SKM-1 (cell line): Measurements from ENCODE around the gene CRB1.

Experiments used
- DNase-seq: peaks from one replicate; lab custom pipeline; 2025; ENCODE audit not compliant: unreplicated experiment; lab: John Stamatoyannopoulos, UW

The CRB1 gene

DNA sequence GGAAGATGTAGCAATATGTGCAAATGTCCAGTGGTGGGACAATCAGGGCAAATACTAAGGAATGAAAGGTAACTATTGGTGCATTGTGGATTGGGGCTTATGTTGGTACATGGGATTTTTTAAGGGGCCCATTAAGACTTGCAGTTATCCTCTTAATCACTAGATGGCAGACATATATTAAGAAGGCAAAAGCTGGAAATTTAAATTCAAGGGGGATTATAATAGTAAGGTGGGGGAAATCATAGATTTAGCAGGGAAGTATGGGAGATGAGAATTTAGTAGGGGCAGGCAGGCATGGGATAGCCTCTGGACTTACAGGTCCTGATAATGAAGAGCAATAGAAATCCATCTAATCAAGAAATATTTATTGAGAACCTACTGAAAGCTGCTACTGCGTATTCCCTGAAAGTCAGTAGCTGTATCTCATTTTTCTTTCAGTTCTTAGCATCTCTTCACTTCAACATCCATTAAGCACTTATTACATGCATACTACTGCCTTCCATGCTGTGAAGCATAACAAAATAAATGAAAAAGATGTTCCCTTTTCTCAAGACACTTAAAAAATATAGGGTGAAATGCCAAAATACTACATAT lies 251.8 kb downstream of the CRB1 start:
- peak; percentile 8 for DNase-seq

GRCh38 chr1:197521118-197521739 lies 253.2 kb downstream of the CRB1 start:
- DNase-seq = peak; percentile 45

GRCh38 chr1:197526736-197527371 lies 258.8 kb downstream of the CRB1 start:
- peak; percentile 56 for DNase-seq
